ENCODE results near the gene DDI2. TPM values are rescaled to one million over a fixed set of nuclear protein-coding genes. Genes with fewer than 3 reads are reported as not detected.

The DDI2 gene
- 3.9 and 4.3 TPM in 2 replicates for total RNA-seq

GRCh38 chr1:15617173-15618076 is at the start of gene DDI2:
DDI2 (plus strand) TSS chr1:15617458; CDS start chr1:15617671, 213 bp downstream.

GRCh38 chr1:15584489-15585363 is 32.5 kb upstream of the DDI2 start, which contains the start of gene AGMAT:
AGMAT (minus strand) TSS chr1:15585051; CDS start chr1:15584967, 84 bp downstream.

GRCh38 chr1:15684042-15684461 is 66.8 kb downstream of the DDI2 start, which contains the start of gene PLEKHM2:
PLEKHM2 (plus strand) TSS chr1:15684320; CDS start chr1:15684559, 239 bp downstream.

Other genes with a start within 250 kb of the DDI2 start
- gene EFHD2, start 207.6 kb upstream of the DDI2 start, total RNA-seq = 77.5 and 77.6 TPM in 2 replicates
- not detected in 2 replicates for gene CTRC, start 179.0 kb upstream of the DDI2 start, total RNA-seq
- not detected in 2 replicates for gene CELA2A, start 160.7 kb upstream of the DDI2 start, total RNA-seq
- gene CELA2B, start 141.4 kb upstream of the DDI2 start, total RNA-seq = not detected in 2 replicates
- 7.4 and 8.6 TPM in 2 replicates for gene CASP9, start 93.2 kb upstream of the DDI2 start, total RNA-seq
- 7.0 and 7.2 TPM in 2 replicates for gene DNAJC16, start 90.6 kb upstream of the DDI2 start, total RNA-seq
- 2.1 and 3.9 TPM in 2 replicates for gene AGMAT, start 32.4 kb upstream of the DDI2 start, total RNA-seq
- gene PLEKHM2, start 66.9 kb downstream of the DDI2 start, total RNA-seq = 27.6 and 28.7 TPM in 2 replicates
- gene SLC25A34, start 118.8 kb downstream of the DDI2 start, total RNA-seq = 0.15 and 0.17 TPM in 2 replicates
- not detected in 2 replicates for gene TMEM82, start 125.0 kb downstream of the DDI2 start, total RNA-seq
- gene FBLIM1, start 141.3 kb downstream of the DDI2 start, total RNA-seq = 61.7 and 63.5 TPM in 2 replicates
- gene UQCRHL, start 190.2 kb downstream of the DDI2 start, total RNA-seq = 0.89 and 1.2 TPM in 2 replicates
- gene SPEN, start 230.2 kb downstream of the DDI2 start, total RNA-seq = 4.5 and 4.7 TPM in 2 replicates

Data from bronchus fibroblast of lung (primary cell).